Measurements from ENCODE around the gene FIGN. TPM values are rescaled to one million over a fixed set of nuclear protein-coding genes. Genes with fewer than 3 reads are reported as not detected.

Gene FIGN
- total and polyA plus RNA-seq, 2 donors (not counting 1 experiment from before 2014, with no cell fraction given) = not detected

- CTCF ChIA-PET = no interaction called here
- intact Hi-C loops (cut with micrococcal nuclease) = no loop called here
- no peak overlapping the region for H2AFZ ChIP-seq (ENCODE audit: insufficient read depth, low read depth, low read length, poor library complexity, severe bottlenecking)
Observed at GRCh38 chr2:163751696-163752095, 15.9 kb upstream of the FIGN start.

GRCh38 chr2:163748420-163748819 lies 12.6 kb upstream of the FIGN start:
- intact Hi-C loops (cut with micrococcal nuclease) = no loop called here

More at GRCh38 chr2:163751696-163752095, 15.9 kb upstream of the FIGN start:
- TF ChIP-seq CTCF (IDR thresholded peaks at IDR 0.05) = no peak
- no peak for TF ChIP-seq EZH2 (IDR thresholded peaks at IDR 0.05; ENCODE audit: borderline replicate concordance, insufficient read depth, low read depth, low read length, poor library complexity, severe bottlenecking)
- Histone ChIP-seq H3K4me1 (ENCODE audit: control insufficient read depth in 2 of 2, insufficient read depth in 2 of 2, low read length in 2 of 2) (no peaks in the 10 kb centered on the region), H4K20me1 (ENCODE audit: control insufficient read depth, insufficient read depth, low read length, poor library complexity, severe bottlenecking) (no peaks in the 10 kb centered on the region), H3K9ac (ENCODE audit: low read length) (no peak overlapping the region), H3K36me3 (replicated peaks in 1 of 2; ENCODE audit: control extremely low read depth in 1 of 2, control insufficient read depth in 1 of 2, extremely low read depth in 1 of 2, insufficient read depth in 2 of 2, low read length in 1 of 2) (no peaks in the 10 kb centered on the region), H3K4me2 (replicated peaks; ENCODE audit: low read depth, low read length, poor library complexity, severe bottlenecking) (no peak overlapping the region), H3K27ac (ENCODE audit: low read length in 2 of 2) (no peak overlapping the region), H3K27me3 (replicated peaks in 1 of 4; ENCODE audit: control extremely low read depth in 1 of 4, control insufficient read depth in 3 of 4, insufficient read depth in 4 of 4, low read length in 3 of 4) (no peaks in the 10 kb centered on the region), H3K79me2 (ENCODE audit: control insufficient read depth, insufficient read depth, low read length) (no peaks in the 10 kb centered on the region), H3K9me3 (ENCODE audit: control extremely low read depth in 1 of 3, control insufficient read depth in 2 of 3, insufficient read depth in 1 of 3, low read length in 2 of 3) (no peaks in the 10 kb centered on the region), H3K4me3 (ENCODE audit: control extremely low read depth in 1 of 5, extremely low read depth in 1 of 5, insufficient read depth in 1 of 5, low read depth in 2 of 5, low read length in 4 of 5) (no peak overlapping the region)
- POLR2A ChIA-PET = no interaction called here
- ATAC-seq (ENCODE audit: low read depth) (no peak), DNase-seq (no peak)
- Mint-ChIP-seq H3K27ac (no peak overlapping the region), H3K27me3 (no peaks in the 10 kb centered on the region), H3K9me3 (ENCODE audit: insufficient read depth) (no peaks in the 10 kb centered on the region), H3K4me1 (no peaks in the 10 kb centered on the region), H3K4me3 (no peak overlapping the region)

More at GRCh38 chr2:163748420-163748819, 12.6 kb upstream of the FIGN start:
- H4K20me1 ChIP-seq (ENCODE audit: control insufficient read depth, insufficient read depth, low read length, poor library complexity, severe bottlenecking) = no peaks in the 10 kb centered on the region
- H3K9me3 ChIP-seq (ENCODE audit: control extremely low read depth in 1 of 3, control insufficient read depth in 2 of 3, insufficient read depth in 1 of 3, low read length in 2 of 3) = no peaks in the 10 kb centered on the region
- no peaks in the 10 kb centered on the region for H3K9me3 Mint-ChIP-seq (ENCODE audit: insufficient read depth)
- no peak overlapping the region for H3K27ac Mint-ChIP-seq
- no peak overlapping the region for H2AFZ ChIP-seq (ENCODE audit: insufficient read depth, low read depth, low read length, poor library complexity, severe bottlenecking)
- CTCF ChIA-PET = no interaction called here
- TF ChIP-seq CTCF (IDR thresholded peaks at IDR 0.05) (no peak), EZH2 (IDR thresholded peaks at IDR 0.05; ENCODE audit: borderline replicate concordance, insufficient read depth, low read depth, low read length, poor library complexity, severe bottlenecking) (no peak)
- no peaks in the 10 kb centered on the region for H3K4me1 Mint-ChIP-seq
- no peaks in the 10 kb centered on the region for H3K36me3 ChIP-seq (replicated peaks in 1 of 2; ENCODE audit: control extremely low read depth in 1 of 2, control insufficient read depth in 1 of 2, extremely low read depth in 1 of 2, insufficient read depth in 2 of 2, low read length in 1 of 2)
- H3K79me2 ChIP-seq (ENCODE audit: control insufficient read depth, insufficient read depth, low read length) = no peaks in the 10 kb centered on the region
- no peak overlapping the region for H3K4me3 ChIP-seq (ENCODE audit: control extremely low read depth in 1 of 5, extremely low read depth in 1 of 5, insufficient read depth in 1 of 5, low read depth in 2 of 5, low read length in 4 of 5)
- H3K4me2 ChIP-seq (replicated peaks; ENCODE audit: low read depth, low read length, poor library complexity, severe bottlenecking) = no peak overlapping the region
- DNase-seq = no peak
- H3K27me3 ChIP-seq (replicated peaks in 1 of 4; ENCODE audit: control extremely low read depth in 1 of 4, control insufficient read depth in 3 of 4, insufficient read depth in 4 of 4, low read length in 3 of 4) = no peaks in the 10 kb centered on the region
- ATAC-seq (ENCODE audit: low read depth) = no peak
- H3K27me3 Mint-ChIP-seq = no peaks in the 10 kb centered on the region
- no peak overlapping the region for H3K4me3 Mint-ChIP-seq
- no peak overlapping the region for H3K9ac ChIP-seq (ENCODE audit: low read length)
- no peak overlapping the region for H3K27ac ChIP-seq (ENCODE audit: low read length in 2 of 2)
- no peaks in the 10 kb centered on the region for H3K4me1 ChIP-seq (ENCODE audit: control insufficient read depth in 2 of 2, insufficient read depth in 2 of 2, low read length in 2 of 2)
- POLR2A ChIA-PET = no interaction called here
